Mesendoderm (in vitro differentiated cells): ENCODE data around the gene NOC3L.

ENCODE experiments used
- DNase-seq: peaks from one replicate; pipeline ENCODE4 v3.0.0; 2013
- H2AK5ac ChIP-seq: 2 replicates; pipeline ENCODE4 v1.6.1; 2013; ENCODE audit warnings: low read length, inconsistent platforms
- H2BK120ac ChIP-seq: 2 replicates; pipeline ENCODE4 v1.6.1; 2013; ENCODE audit warnings: low read depth, mild to moderate bottlenecking, low read length, moderate library complexity, mixed read lengths
- H2BK15ac ChIP-seq: replicated peaks from 2 replicates; pipeline ENCODE4 v1.6.1; 2013; ENCODE audit warnings: low read depth, mild to moderate bottlenecking, moderate library complexity
- H2BK5ac ChIP-seq: 2 replicates; pipeline ENCODE4 v1.6.1; 2013; ENCODE audit warnings: low read length, inconsistent platforms
- H3K18ac ChIP-seq: 2 replicates; pipeline ENCODE4 v1.6.1; 2013; ENCODE audit warnings: mild to moderate bottlenecking, low read length, mixed read lengths
- H3K23ac ChIP-seq: one replicate; pipeline ENCODE4 v1.6.1; 2013; ENCODE audit warnings: low read length
- H3K27ac ChIP-seq: 2 replicates; pipeline ENCODE4 v1.5.1; 2013; ENCODE audit warnings: low read depth, mild to moderate bottlenecking, inconsistent platforms, low read length, moderate library complexity
- H3K27me3 ChIP-seq: 2 replicates; pipeline ENCODE4 v1.6.1; 2013; ENCODE audit warnings: low read length, control low read depth, mild to moderate bottlenecking, inconsistent platforms; ENCODE audit not compliant: insufficient read depth, poor library complexity
- H3K36me3 ChIP-seq: 2 replicates; pipeline ENCODE4 v1.6.1; 2013; ENCODE audit warnings: low read length, inconsistent platforms; ENCODE audit not compliant: control insufficient read depth, insufficient read depth
- H3K4ac ChIP-seq: one replicate; pipeline ENCODE4 v1.6.1; 2013; ENCODE audit warnings: low read depth, mild to moderate bottlenecking, low read length, moderate library complexity
- H3K4me1 ChIP-seq: 2 replicates; pipeline ENCODE4 v1.6.1; 2013; ENCODE audit warnings: low read depth, low read length, inconsistent platforms; ENCODE audit not compliant: control insufficient read depth
- H3K4me2 ChIP-seq: 2 replicates; pipeline ENCODE4 v1.6.1; 2013; ENCODE audit warnings: low read length
- H3K4me3 ChIP-seq: 2 replicates; pipeline ENCODE4 v1.5.1; 2013; ENCODE audit warnings: mild to moderate bottlenecking, low read length
- H3K56ac ChIP-seq: one replicate; pipeline ENCODE4 v1.6.1; 2013; ENCODE audit warnings: low read length
- H3K79me1 ChIP-seq: 2 replicates; pipeline ENCODE4 v1.6.1; 2013; ENCODE audit warnings: low read length, inconsistent platforms
- H3K79me2 ChIP-seq: 2 replicates; pipeline ENCODE4 v1.6.1; 2013; ENCODE audit warnings: mild to moderate bottlenecking, low read length; ENCODE audit not compliant: control insufficient read depth, insufficient read depth
- H3K9ac ChIP-seq: 2 replicates; pipeline ENCODE4 v1.6.1; 2013; ENCODE audit warnings: low read length, inconsistent platforms
- H4K5ac ChIP-seq: one replicate; pipeline ENCODE4 v1.6.1; 2013; ENCODE audit warnings: low read length
- H4K8ac ChIP-seq: one replicate; pipeline ENCODE4 v1.6.1; 2013; ENCODE audit warnings: low read depth, mild to moderate bottlenecking, control low read depth, low read length, moderate library complexity
- WGBS: extraction: QIAGEN DNeasy Blood & Tissue Kit; methylation state at CpG from one replicate; pipeline ENCODE4 v1.1.7; 2013; ENCODE audit warnings: low lambda C conversion rate, missing lambda C conversion rate; ENCODE audit not compliant: insufficient coverage; ENCODE audit errors: extremely low coverage; 5-methylcytosine and 5-hydroxymethylcytosine counted together

The NOC3L gene

GRCh38 chr10:94294168-94294567, 68.6 kb downstream of the NOC3L start:
- no peak overlapping the region for H3K18ac ChIP-seq
- no peaks in the 10 kb centered on the region for H3K79me2 ChIP-seq
- H3K27me3 ChIP-seq, result no peaks in the 10 kb centered on the region
- no peak overlapping the region for H3K23ac ChIP-seq
- H3K4me2 ChIP-seq, result no peak overlapping the region
- DNase-seq, result no peak
- H4K5ac ChIP-seq, result no peak overlapping the region
- WGBS, result no CpG with 5 or more reads among the region's 5 CpGs
- no peak overlapping the region for H3K4ac ChIP-seq
- no peak overlapping the region for H3K56ac ChIP-seq
- H3K9ac ChIP-seq, result no peak overlapping the region
- H3K27ac ChIP-seq, result no peak overlapping the region
- H3K36me3 ChIP-seq, result no peaks in the 10 kb centered on the region
- H3K4me1 ChIP-seq, result no peaks in the 10 kb centered on the region
- H2AK5ac ChIP-seq, result no peak overlapping the region
- no peak overlapping the region for H2BK120ac ChIP-seq
- H3K4me3 ChIP-seq, result no peak overlapping the region
- no peaks in the 10 kb centered on the region for H3K79me1 ChIP-seq
- H2BK15ac ChIP-seq, result no peak overlapping the region
- no peak overlapping the region for H4K8ac ChIP-seq
- H2BK5ac ChIP-seq, result no peak overlapping the region

- no peak overlapping the region for H2BK120ac ChIP-seq
- H3K27ac ChIP-seq, result no peak overlapping the region
- no peak overlapping the region for H4K5ac ChIP-seq
- no peak overlapping the region for H2BK5ac ChIP-seq
- no peaks in the 10 kb centered on the region for H3K79me1 ChIP-seq
- no peak overlapping the region for H3K4ac ChIP-seq
- no peaks in the 10 kb centered on the region for H3K36me3 ChIP-seq
- H3K9ac ChIP-seq, result no peak overlapping the region
- no peak for DNase-seq
- no peaks in the 10 kb centered on the region for H3K4me1 ChIP-seq
- no peaks in the 10 kb centered on the region for H3K27me3 ChIP-seq
- no peak overlapping the region for H3K4me2 ChIP-seq
- no peak overlapping the region for H3K4me3 ChIP-seq
- no peaks in the 10 kb centered on the region for H3K79me2 ChIP-seq
- H2BK15ac ChIP-seq, result no peak overlapping the region
- H3K18ac ChIP-seq, result no peak overlapping the region
- H3K56ac ChIP-seq, result no peak overlapping the region
- H2AK5ac ChIP-seq, result no peak overlapping the region
- no peak overlapping the region for H4K8ac ChIP-seq
- no CpG with 5 or more reads among the region's 1 CpG for WGBS
- no peak overlapping the region for H3K23ac ChIP-seq
These were observed 69.4 kb downstream of the NOC3L start for GRCh38 chr10:94293354-94293753.

GRCh38 chr10:94292434-94293090, 70.2 kb downstream of the NOC3L start:
- Histone ChIP-seq H3K36me3 (no peaks in the 10 kb centered on the region), H3K4me2 (no peak overlapping the region), H2BK5ac (no peak overlapping the region), H3K79me2 (no peaks in the 10 kb centered on the region), H3K56ac (no peak overlapping the region), H3K18ac (no peak overlapping the region), H3K27ac (no peak overlapping the region), H3K4ac (no peak overlapping the region), H4K8ac (no peak overlapping the region), H4K5ac (no peak overlapping the region), H2AK5ac (no peak overlapping the region), H3K27me3 (no peaks in the 10 kb centered on the region), H3K23ac (no peak overlapping the region), H2BK120ac (no peak overlapping the region), H3K79me1 (no peaks in the 10 kb centered on the region), H3K9ac (no peak overlapping the region), H3K4me1 (no peaks in the 10 kb centered on the region), H3K4me3 (no peak overlapping the region), H2BK15ac (no peak overlapping the region)
- DNase-seq, result no peak
- no CpG with 5 or more reads among the region's 2 CpGs for WGBS

- no peak overlapping the region for H2BK120ac ChIP-seq
- H3K36me3 ChIP-seq, result no peaks in the 10 kb centered on the region
- H3K9ac ChIP-seq, result no peak overlapping the region
- H3K4me1 ChIP-seq, result no peaks in the 10 kb centered on the region
- H4K8ac ChIP-seq, result no peak overlapping the region
- H3K4me2 ChIP-seq, result no peak overlapping the region
- no peak overlapping the region for H3K4me3 ChIP-seq
- no peak overlapping the region for H3K27ac ChIP-seq
- no peak for DNase-seq
- no peak overlapping the region for H4K5ac ChIP-seq
- no peaks in the 10 kb centered on the region for H3K27me3 ChIP-seq
- no CpG with 5 or more reads among the region's 2 CpGs for WGBS
- H2AK5ac ChIP-seq, result no peak overlapping the region
- H3K4ac ChIP-seq, result no peak overlapping the region
- H3K79me1 ChIP-seq, result no peaks in the 10 kb centered on the region
- no peak overlapping the region for H3K56ac ChIP-seq
- H2BK5ac ChIP-seq, result no peak overlapping the region
- H3K23ac ChIP-seq, result no peak overlapping the region
- H3K18ac ChIP-seq, result no peak overlapping the region
- H3K79me2 ChIP-seq, result no peaks in the 10 kb centered on the region
- no peak overlapping the region for H2BK15ac ChIP-seq
These were observed 74.2 kb downstream of the NOC3L start for GRCh38 chr10:94288361-94289101.

- no peaks in the 10 kb centered on the region for H3K27me3 ChIP-seq
- H3K36me3 ChIP-seq, result no peaks in the 10 kb centered on the region
- no peak overlapping the region for H2BK120ac ChIP-seq
- H3K4ac ChIP-seq, result no peak overlapping the region
- H2AK5ac ChIP-seq, result no peak overlapping the region
- DNase-seq, result no peak
- H3K79me1 ChIP-seq, result no peaks in the 10 kb centered on the region
- H3K27ac ChIP-seq, result no peak overlapping the region
- H2BK15ac ChIP-seq, result no peak overlapping the region
- no peak overlapping the region for H2BK5ac ChIP-seq
- H3K79me2 ChIP-seq, result no peaks in the 10 kb centered on the region
- no peak overlapping the region for H3K9ac ChIP-seq
- H3K18ac ChIP-seq, result no peak overlapping the region
- H3K23ac ChIP-seq, result no peak overlapping the region
- H3K4me2 ChIP-seq, result no peak overlapping the region
- no CpG with 5 or more reads among the region's 3 CpGs for WGBS
- no peak overlapping the region for H4K8ac ChIP-seq
- H3K4me3 ChIP-seq, result no peak overlapping the region
- no peak overlapping the region for H4K5ac ChIP-seq
- H3K4me1 ChIP-seq, result no peaks in the 10 kb centered on the region
- no peak overlapping the region for H3K56ac ChIP-seq
These were observed 75.4 kb downstream of the NOC3L start for GRCh38 chr10:94287336-94287735.
